ENCODE measurements around the gene GOLGA8K. TPM values are rescaled to one million over a fixed set of nuclear protein-coding genes. Genes with fewer than 3 reads are reported as not detected.
"Not testable (repeated sequence)": the region's sequence is repeated elsewhere in the genome, so short reads cannot be mapped to it uniquely, and the experiment has no call there.

Gene GOLGA8K
- total RNA-seq, 2 experiments from 2014 or later: not detected

DNA sequence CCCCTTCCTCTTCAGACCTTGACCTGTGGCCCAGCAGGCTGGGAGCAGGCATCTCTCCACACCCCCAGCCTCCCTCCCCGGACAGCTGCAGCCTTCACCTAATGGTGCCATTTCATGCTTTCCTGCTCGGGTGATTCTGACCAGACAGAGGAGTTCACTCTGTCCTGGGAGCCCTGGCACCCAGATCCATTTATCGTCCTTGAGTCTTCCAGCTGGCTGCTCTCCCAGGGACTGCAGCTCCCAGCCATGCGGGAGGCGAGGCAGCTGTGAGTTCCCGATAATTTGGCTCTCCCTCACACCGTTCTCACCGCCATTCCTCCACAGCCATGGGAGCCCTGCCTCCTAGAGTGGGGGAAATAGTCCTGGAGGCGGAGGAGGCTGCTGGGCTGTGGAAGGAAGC lies 32.6 kb downstream of the GOLGA8K start:
- H3K9me3 Mint-ChIP-seq; H3K4me3 Mint-ChIP-seq; POLR2A ChIA-PET; H3K27me3 Mint-ChIP-seq; H3K4me1 Mint-ChIP-seq (ENCODE audit: low read depth); DNase-seq; intact Hi-C loops (cut with micrococcal nuclease); H3K36me3 Mint-ChIP-seq; CTCF ChIA-PET; H3K27ac Mint-ChIP-seq: not testable (repeated sequence)

- H3K27me3 Mint-ChIP-seq; H3K4me3 Mint-ChIP-seq; POLR2A ChIA-PET; H3K36me3 Mint-ChIP-seq; H3K4me1 Mint-ChIP-seq (ENCODE audit: low read depth); intact Hi-C loops (cut with micrococcal nuclease); CTCF ChIA-PET; H3K27ac Mint-ChIP-seq; DNase-seq; H3K9me3 Mint-ChIP-seq: not testable (repeated sequence)
Observed at GRCh38 chr15:32370064-32370463, 33.0 kb downstream of the GOLGA8K start.

DNA sequence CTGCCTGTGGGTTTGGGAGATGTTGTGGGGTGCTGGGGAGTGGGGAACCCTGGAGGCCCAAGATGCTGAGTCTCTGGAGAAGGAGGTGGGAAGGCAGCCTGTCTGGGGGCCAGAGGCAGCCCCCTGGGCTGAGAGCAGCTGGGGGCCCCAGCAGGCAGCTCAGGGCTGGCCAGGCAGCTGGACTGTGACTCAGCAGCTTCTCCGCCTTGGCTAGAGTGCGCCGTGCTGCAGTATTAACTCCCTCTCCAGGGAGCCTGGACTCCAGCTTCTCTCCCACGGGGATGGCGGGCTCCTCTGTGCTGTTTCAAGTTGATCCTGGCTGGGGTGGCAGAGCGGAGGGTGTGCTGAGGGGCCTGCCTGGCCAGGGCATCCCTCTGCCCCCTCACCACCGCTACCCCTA lies 36.6 kb downstream of the GOLGA8K start:
- POLR2A ChIA-PET; H3K27me3 Mint-ChIP-seq; intact Hi-C loops (cut with micrococcal nuclease); H3K4me1 Mint-ChIP-seq (ENCODE audit: low read depth); CTCF ChIA-PET; H3K4me3 Mint-ChIP-seq; H3K36me3 Mint-ChIP-seq; H3K27ac Mint-ChIP-seq; DNase-seq; H3K9me3 Mint-ChIP-seq: not testable (repeated sequence)

DNA sequence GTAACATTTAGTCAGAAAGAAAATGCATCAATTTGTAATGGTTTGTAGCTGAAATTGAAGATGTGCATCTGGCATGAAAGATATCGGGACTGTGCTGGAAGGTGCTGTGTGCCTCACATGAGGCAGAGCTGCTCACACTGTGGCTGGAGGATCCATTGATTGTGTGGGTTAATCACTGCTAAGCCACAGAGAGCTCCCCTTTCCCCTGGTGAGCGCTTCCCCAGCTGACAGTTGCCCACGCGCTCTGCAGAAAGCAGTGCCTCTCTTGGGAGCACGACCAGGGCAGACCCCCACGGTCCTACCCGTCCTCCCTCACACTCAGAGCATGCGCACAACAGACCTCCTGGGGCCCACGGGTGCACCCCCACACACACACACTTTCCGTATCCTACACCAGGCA lies 37.1 kb downstream of the GOLGA8K start:
- H3K4me1 Mint-ChIP-seq (ENCODE audit: low read depth); H3K36me3 Mint-ChIP-seq; CTCF ChIA-PET; H3K4me3 Mint-ChIP-seq; intact Hi-C loops (cut with micrococcal nuclease); DNase-seq; H3K27me3 Mint-ChIP-seq; H3K27ac Mint-ChIP-seq; POLR2A ChIA-PET; H3K9me3 Mint-ChIP-seq: not testable (repeated sequence)

- POLR2A ChIA-PET; H3K4me3 Mint-ChIP-seq; CTCF ChIA-PET; H3K27ac Mint-ChIP-seq; H3K4me1 Mint-ChIP-seq (ENCODE audit: low read depth); intact Hi-C loops (cut with micrococcal nuclease); H3K27me3 Mint-ChIP-seq; H3K9me3 Mint-ChIP-seq; H3K36me3 Mint-ChIP-seq; DNase-seq: not testable (repeated sequence)
Observed at GRCh38 chr15:32364944-32365343, 38.1 kb downstream of the GOLGA8K start.

DNA sequence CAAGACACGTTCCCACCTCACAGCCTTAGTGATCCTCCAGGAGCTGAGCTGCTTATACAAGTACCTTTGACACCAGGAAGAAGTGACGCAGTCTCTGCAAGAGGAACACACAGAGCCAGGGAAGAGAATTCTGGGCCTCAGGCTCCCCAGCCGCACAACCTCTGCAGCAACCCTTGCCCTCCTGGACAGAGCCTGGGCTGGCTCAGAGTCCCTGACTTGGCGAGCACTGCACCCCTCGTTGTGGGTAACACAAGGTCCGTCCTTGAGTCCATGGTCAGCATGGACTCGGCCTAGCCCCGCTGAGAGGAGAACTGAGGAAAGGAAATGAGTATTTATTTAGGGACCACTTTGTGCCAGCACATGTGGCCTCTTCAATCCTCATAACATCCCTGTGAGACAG lies 39.6 kb downstream of the GOLGA8K start:
- H3K9me3 Mint-ChIP-seq; POLR2A ChIA-PET; H3K4me3 Mint-ChIP-seq; intact Hi-C loops (cut with micrococcal nuclease); CTCF ChIA-PET; H3K27me3 Mint-ChIP-seq; H3K36me3 Mint-ChIP-seq; H3K27ac Mint-ChIP-seq; DNase-seq; H3K4me1 Mint-ChIP-seq (ENCODE audit: low read depth): not testable (repeated sequence)

- intact Hi-C loops (cut with micrococcal nuclease); POLR2A ChIA-PET; H3K36me3 Mint-ChIP-seq: not testable (repeated sequence)
Observed at GRCh38 chr15:32361662-32362061, 41.4 kb downstream of the GOLGA8K start.

GRCh38 chr15:32358462-32358861 lies 44.6 kb downstream of the GOLGA8K start:
- POLR2A ChIA-PET; DNase-seq; H3K27ac Mint-ChIP-seq; H3K27me3 Mint-ChIP-seq; H3K9me3 Mint-ChIP-seq; CTCF ChIA-PET; intact Hi-C loops (cut with micrococcal nuclease); H3K4me3 Mint-ChIP-seq; H3K4me1 Mint-ChIP-seq (ENCODE audit: low read depth); H3K36me3 Mint-ChIP-seq: not testable (repeated sequence)

More at GRCh38 chr15:32361662-32362061, 41.4 kb downstream of the GOLGA8K start:
- DNase-seq; CTCF ChIA-PET; H3K27me3 Mint-ChIP-seq; H3K27ac Mint-ChIP-seq; H3K4me3 Mint-ChIP-seq; H3K4me1 Mint-ChIP-seq (ENCODE audit: low read depth); H3K9me3 Mint-ChIP-seq: not testable (repeated sequence)

DNA sequence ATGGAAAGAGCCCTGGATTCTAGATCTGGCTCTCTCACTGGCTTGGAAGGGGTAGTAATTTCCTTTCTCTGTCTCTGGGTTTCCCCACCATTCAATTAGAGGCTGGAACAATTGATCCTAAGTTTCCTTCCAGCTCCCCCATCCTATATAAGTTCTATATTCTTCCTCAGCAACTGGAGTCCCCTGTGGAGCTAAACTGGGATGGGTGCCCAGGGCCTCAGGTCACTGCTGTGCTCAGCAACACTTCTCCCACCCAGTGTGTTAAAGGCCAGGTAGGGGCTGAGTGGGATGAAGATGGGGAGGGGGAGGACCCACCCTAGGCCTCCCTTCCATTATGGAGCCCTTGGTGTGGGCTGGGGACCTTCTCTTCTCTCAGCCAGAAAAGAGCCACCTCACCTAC lies 46.2 kb downstream of the GOLGA8K start:
- CTCF ChIA-PET: not testable (repeated sequence)

GRCh38 chr15:32352748-32353147 lies 50.3 kb downstream of the GOLGA8K start:
- H3K4me1 Mint-ChIP-seq (ENCODE audit: low read depth); H3K27ac Mint-ChIP-seq; CTCF ChIA-PET; POLR2A ChIA-PET; intact Hi-C loops (cut with micrococcal nuclease); H3K4me3 Mint-ChIP-seq; H3K27me3 Mint-ChIP-seq; H3K9me3 Mint-ChIP-seq; DNase-seq; H3K36me3 Mint-ChIP-seq: not testable (repeated sequence)

More for the DNA sequence above, 46.2 kb downstream of the GOLGA8K start:
- H3K9me3 Mint-ChIP-seq; H3K36me3 Mint-ChIP-seq; H3K27me3 Mint-ChIP-seq; H3K27ac Mint-ChIP-seq; intact Hi-C loops (cut with micrococcal nuclease); H3K4me1 Mint-ChIP-seq (ENCODE audit: low read depth); POLR2A ChIA-PET; H3K4me3 Mint-ChIP-seq; DNase-seq: not testable (repeated sequence)

DNA sequence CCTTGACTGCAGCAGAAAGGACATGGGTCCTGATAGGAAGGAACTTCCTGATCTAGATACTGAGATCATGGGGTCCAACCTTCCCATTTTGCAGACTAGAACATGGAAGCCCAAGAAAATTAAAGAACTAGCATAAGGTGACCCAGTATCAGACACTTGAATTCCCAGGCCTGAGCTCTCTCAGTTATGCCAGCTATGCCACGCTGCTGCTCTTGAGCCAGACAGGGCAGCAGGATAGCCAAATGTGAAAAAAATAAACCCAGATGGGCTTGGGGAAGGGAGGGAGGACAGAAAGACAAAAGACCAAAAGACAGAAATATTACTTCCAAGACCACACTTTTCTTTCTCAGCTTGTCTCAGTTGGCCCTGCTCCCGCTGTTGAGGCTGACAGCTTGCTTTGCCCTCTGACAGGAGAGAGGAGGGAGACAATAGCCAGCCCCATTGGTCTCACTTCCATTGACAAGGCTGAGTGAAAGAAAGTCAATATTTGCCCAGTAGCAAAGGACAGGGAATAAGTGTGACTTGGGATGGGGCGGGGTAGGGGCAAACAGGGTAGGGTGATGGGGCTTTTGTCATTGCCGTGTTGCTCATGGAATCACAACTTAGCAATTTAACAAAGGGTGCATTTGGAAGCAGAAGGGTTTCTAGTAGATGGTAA lies 52.4 kb downstream of the GOLGA8K start:
- intact Hi-C loops (cut with micrococcal nuclease); H3K36me3 Mint-ChIP-seq; H3K27me3 Mint-ChIP-seq; CTCF ChIA-PET; H3K4me3 Mint-ChIP-seq; DNase-seq; H3K27ac Mint-ChIP-seq; H3K9me3 Mint-ChIP-seq; POLR2A ChIA-PET; H3K4me1 Mint-ChIP-seq (ENCODE audit: low read depth): not testable (repeated sequence)

- H3K27me3 Mint-ChIP-seq; POLR2A ChIA-PET; H3K9me3 Mint-ChIP-seq; DNase-seq; H3K27ac Mint-ChIP-seq; H3K4me3 Mint-ChIP-seq; H3K36me3 Mint-ChIP-seq; CTCF ChIA-PET; H3K4me1 Mint-ChIP-seq (ENCODE audit: low read depth); intact Hi-C loops (cut with micrococcal nuclease): not testable (repeated sequence)
Observed at GRCh38 chr15:32347037-32347436, 56.1 kb downstream of the GOLGA8K start.

DNA sequence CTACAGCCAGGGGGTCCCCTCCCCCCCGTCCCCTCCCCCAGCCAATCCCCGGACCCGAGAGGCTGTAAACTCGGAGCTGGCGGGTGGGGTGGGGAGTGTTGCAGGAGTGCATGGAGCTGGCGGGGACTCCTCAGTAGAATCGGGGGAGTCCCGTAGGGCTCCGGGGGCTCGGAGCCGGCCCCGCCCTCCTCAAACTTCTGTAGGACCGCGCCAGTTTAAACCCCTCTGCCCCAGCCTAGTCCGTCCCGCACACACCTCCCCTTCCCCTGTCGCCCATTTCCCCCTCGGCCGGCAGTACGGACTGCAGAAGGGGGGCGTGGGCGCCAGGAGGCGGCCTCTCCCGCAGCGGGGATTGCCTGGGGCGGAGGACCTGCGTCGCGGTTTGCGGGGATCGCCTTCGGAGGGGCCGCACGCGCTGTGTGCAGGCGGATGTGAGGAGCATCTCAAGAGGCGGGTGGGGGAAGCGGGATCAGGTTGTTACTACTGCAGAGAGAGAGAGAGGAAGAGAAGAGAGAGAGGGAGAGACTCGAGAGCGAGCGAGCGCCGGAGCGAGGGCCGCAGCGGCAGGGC lies 57.0 kb downstream of the GOLGA8K start:
- H3K9me3 Mint-ChIP-seq; POLR2A ChIA-PET; H3K4me3 Mint-ChIP-seq; H3K27me3 Mint-ChIP-seq; intact Hi-C loops (cut with micrococcal nuclease); CTCF ChIA-PET; DNase-seq; H3K27ac Mint-ChIP-seq; H3K4me1 Mint-ChIP-seq (ENCODE audit: low read depth); H3K36me3 Mint-ChIP-seq: not testable (repeated sequence)
